Calu3 (cell line): ENCODE measurements around the gene CLEC3B. TPM values are rescaled to one million over a fixed set of nuclear protein-coding genes. Genes with fewer than 3 reads are reported as not detected.

Source experiments
- BruUV-seq: library from RNA; stranded (reverse); fragments of 400-500 nt; replicated peaks from 2 replicates; lab custom pipeline; 2021; lab: Mats Ljungman, UMichigan
- CTCF ChIA-PET: fragments of 300-600 bp; sonication (Branson Sonifier 250); formaldehyde crosslinking; loops from one replicate; lab custom pipeline; 2022; ENCODE audit warnings: antibody characterized with exemption; lab: Charles Lee
- DNase-seq: peaks from one replicate; pipeline ENCODE4 v3.0.0; 2022
- H3K27ac Mint-ChIP-seq: one replicate; pipeline ENCODE4 v1.8.0; 2022; ENCODE audit warnings: mixed read lengths; ENCODE audit not compliant: unreplicated experiment
- H3K27me3 Mint-ChIP-seq: one replicate; pipeline ENCODE4 v1.8.0; 2022; ENCODE audit warnings: mixed read lengths; ENCODE audit not compliant: unreplicated experiment
- H3K36me3 Mint-ChIP-seq: one replicate; pipeline ENCODE4 v1.8.0; 2022; ENCODE audit warnings: mild to moderate bottlenecking, moderate library complexity, mixed read lengths; ENCODE audit not compliant: insufficient read depth, unreplicated experiment
- H3K4me1 Mint-ChIP-seq: one replicate; pipeline ENCODE4 v1.8.0; 2022; ENCODE audit warnings: mild to moderate bottlenecking, low read depth, mixed read lengths; ENCODE audit not compliant: unreplicated experiment
- H3K4me3 Mint-ChIP-seq: one replicate; pipeline ENCODE4 v1.8.0; 2022; ENCODE audit warnings: mild to moderate bottlenecking, low read depth, moderate library complexity, mixed read lengths; ENCODE audit not compliant: unreplicated experiment
- H3K9me3 Mint-ChIP-seq: one replicate; pipeline ENCODE4 v1.8.0; 2022; ENCODE audit warnings: low read depth, mixed read lengths; ENCODE audit not compliant: unreplicated experiment
- CTCF ChIP-seq: fragments of 200-600 bp; IDR thresholded peaks from one replicate; pipeline ENCODE4 v1.8.0; 2022; ENCODE audit warnings: antibody characterized with exemption; ENCODE audit not compliant: unreplicated experiment
- intact Hi-C: fragments of 100-400 bp; cut with micrococcal nuclease; formaldehyde crosslinking; loops from one replicate; pipeline ENCODE4 v1.10.0; 2022; ENCODE audit not compliant: unreplicated experiment
- total RNA-seq: library from RNA; stranded (reverse); gene quantifications from 2 replicates; pipeline ENCODE4 v1.2.3, GENCODE V29; 2022

The CLEC3B gene
- total RNA-seq, 1 experiment from 2014 or later, result not detected

GRCh38 chr3:44993471-44994205, 32.5 kb upstream of the CLEC3B start:
- BruUV-seq, result no TSS peak
- intact Hi-C loops, result no loop called here
- no peaks in the 10 kb centered on the region for H3K9me3 Mint-ChIP-seq
- no peaks in the 10 kb centered on the region for H3K27me3 Mint-ChIP-seq
- no peak for TF ChIP-seq CTCF
- peaks cover 20% of the 10 kb centered on the region for H3K36me3 Mint-ChIP-seq
- H3K4me3 Mint-ChIP-seq, result no peak overlapping the region
- H3K27ac Mint-ChIP-seq, result no peak overlapping the region
- DNase-seq, result no peak
- peaks cover 35% of the 10 kb centered on the region for H3K4me1 Mint-ChIP-seq
- CTCF ChIA-PET, result interaction anchor here (0.6 kb wide), 1 partner anchor 18 kb away, joined by 5 read pairs; the partner anchor contains the start of genes EXOSC7 and ZDHHC3

DNA sequence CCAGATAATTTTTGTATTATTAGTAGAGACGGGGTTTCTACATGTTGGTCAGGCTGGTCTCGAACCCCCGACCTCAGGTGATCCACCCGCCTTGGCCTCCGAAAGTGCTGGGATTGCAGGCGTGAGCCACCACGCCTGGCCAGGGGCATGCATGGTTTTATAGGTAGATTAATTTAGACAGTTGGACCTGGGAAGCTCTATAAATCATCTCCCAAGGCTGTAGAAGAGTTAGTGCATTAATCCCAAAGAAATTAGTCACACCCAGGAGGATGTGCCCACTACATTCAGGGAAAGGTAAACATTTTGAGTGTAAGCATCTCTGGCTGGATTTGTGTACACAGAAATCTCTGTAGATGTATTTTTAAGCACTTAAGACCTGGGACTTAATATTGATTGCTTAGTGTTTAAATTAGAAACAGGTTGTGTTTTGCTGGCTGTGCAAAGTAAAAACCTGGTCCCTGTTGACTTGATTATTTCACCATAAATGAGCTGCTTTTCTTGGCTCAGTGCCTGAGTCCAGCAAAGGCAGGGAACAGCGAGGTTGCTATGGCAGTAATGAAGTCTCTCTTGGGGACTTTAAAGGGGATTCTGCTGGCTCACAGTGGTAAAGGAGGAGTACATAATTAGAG, 30.8 kb upstream of the CLEC3B start:
- H3K36me3 Mint-ChIP-seq, result peaks cover 23% of the 10 kb centered on the region
- peaks cover 35% of the 10 kb centered on the region for H3K4me1 Mint-ChIP-seq
- no peak overlapping the region for H3K4me3 Mint-ChIP-seq

DNA sequence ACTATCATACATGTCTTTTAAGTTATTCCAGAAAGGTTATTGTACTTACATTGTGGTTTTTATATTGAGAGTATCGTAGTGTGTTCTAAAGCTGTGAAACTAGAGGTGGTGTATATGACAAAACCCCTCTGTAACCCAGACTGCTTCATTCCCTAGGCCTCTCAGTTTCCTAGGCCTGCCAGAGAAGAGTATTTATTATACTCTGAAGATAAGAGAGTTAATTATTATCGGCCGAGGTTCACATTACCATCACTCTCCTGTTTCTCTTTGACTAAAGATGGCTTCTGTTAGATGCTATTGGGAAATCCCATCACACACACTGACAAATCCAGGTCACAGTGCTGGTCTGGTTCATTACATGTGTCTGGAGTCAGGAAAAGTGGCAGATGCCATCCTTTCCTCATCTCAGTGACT, 29.5 kb upstream of the CLEC3B start:
- peaks cover 32% of the 10 kb centered on the region for H3K36me3 Mint-ChIP-seq
- H3K27me3 Mint-ChIP-seq, result no peaks in the 10 kb centered on the region
- DNase-seq, result no peak
- CTCF ChIA-PET, result no interaction called here
- H3K9me3 Mint-ChIP-seq, result no peaks in the 10 kb centered on the region
- no peak for TF ChIP-seq CTCF
- H3K4me1 Mint-ChIP-seq, result peaks cover 35% of the 10 kb centered on the region
- no TSS peak for BruUV-seq
- intact Hi-C loops, result no loop called here
- H3K4me3 Mint-ChIP-seq, result no peak overlapping the region
- H3K27ac Mint-ChIP-seq, result no peak overlapping the region

More for the DNA sequence above, 30.8 kb upstream of the CLEC3B start:
- TF ChIP-seq CTCF, result no peak
- Mint-ChIP-seq H3K9me3 (no peaks in the 10 kb centered on the region), H3K27ac (no peak overlapping the region), H3K27me3 (no peaks in the 10 kb centered on the region)
- peak; percentile 26 for DNase-seq
- intact Hi-C loops, result no loop called here
- no TSS peak for BruUV-seq
- CTCF ChIA-PET, result no interaction called here

- Mint-ChIP-seq H3K27me3 (no peaks in the 10 kb centered on the region), H3K4me3 (no peak overlapping the region), H3K4me1 (peaks cover 17% of the 10 kb centered on the region), H3K36me3 (peaks cover 29% of the 10 kb centered on the region), H3K9me3 (peaks cover under 1% of the 10 kb centered on the region), H3K27ac (no peak overlapping the region)
- TF ChIP-seq CTCF, result no peak
- no TSS peak for BruUV-seq
- CTCF ChIA-PET, result no interaction called here
- no peak for DNase-seq
- intact Hi-C loops, result no loop called here
These were observed 26.3 kb upstream of the CLEC3B start for GRCh38 chr3:44999782-45000181.
